T-helper 1 cell treated with Interleukin-12 subunit alpha and Interleukin-12 subunit beta and Interleukin-4 antibody, amounts not matched to agents 30 ng/mL and 1 ng/mL, for 36 hours (primary cell): ENCODE measurements around the gene PSMB10. TPM values are rescaled to one million over a fixed set of nuclear protein-coding genes. Genes with fewer than 3 reads are reported as not detected.
"Not testable (repeated sequence)": the region's sequence is repeated elsewhere in the genome, so short reads cannot be mapped to it uniquely, and the experiment has no call there.

Experiments used
- intact Hi-C: fragments of 100-400 bp; cut with micrococcal nuclease; formaldehyde crosslinking; loops from one replicate; pipeline ENCODE4 v1.15.1; 2024
- total RNA-seq: library from RNA; stranded (reverse); gene quantifications from 2 replicates; pipeline ENCODE4 v1.2.3, GENCODE V29; 2022

Gene PSMB10
- total RNA-seq, result 357 and 364 TPM in 2 replicates

- intact Hi-C loops, result loop anchor here (1.0 to 5.0 kb wide), 5 partner anchors 104 to 511 kb away; partner anchors contain the start of genes PRMT7, SLC7A6OS and SMPD3
Observed at GRCh38 chr16:67936124-67936879, at the start of gene PSMB10. PSMB10 (minus strand) TSS chr16:67936850; CDS start chr16:67936749, 101 bp downstream.

GRCh38 chr16:67982011-67982696, 45.5 kb upstream of the PSMB10 start:
- intact Hi-C loops, result no loop called here

GRCh38 chr16:67979955-67980678, 43.5 kb upstream of the PSMB10 start, which contains the start of gene DPEP3:
DPEP3 (minus strand) TSS chr16:67980499; CDS start chr16:67980380, 119 bp downstream.
- intact Hi-C loops, result no loop called here

- intact Hi-C loops, result no loop called here
Observed at GRCh38 chr16:67977469-67978227, 41.0 kb upstream of the PSMB10 start.

- intact Hi-C loops, result no loop called here
Observed at GRCh38 chr16:67977005-67977404, 40.4 kb upstream of the PSMB10 start.

- intact Hi-C loops, result no loop called here
Observed at GRCh38 chr16:67976205-67976604, 39.6 kb upstream of the PSMB10 start.

GRCh38 chr16:67975321-67976105, 38.9 kb upstream of the PSMB10 start:
- intact Hi-C loops, result no loop called here

GRCh38 chr16:67972285-67972684, 35.6 kb upstream of the PSMB10 start:
- intact Hi-C loops, result not testable (repeated sequence)

- intact Hi-C loops, result no loop called here
Observed at GRCh38 chr16:67971111-67971510, 34.5 kb upstream of the PSMB10 start.

GRCh38 chr16:67969254-67970039, 32.8 kb upstream of the PSMB10 start:
- intact Hi-C loops, result loop anchor here (1.0 kb wide), 2 partner anchors 24 to 54 kb away; partner anchors contain the start of genes DDX28 and DUS2

- intact Hi-C loops, result loop anchor here (1.0 kb wide), 7 partner anchors 15 to 406 kb away; partner anchors contain the start of genes CTCF, DDX28, DUS2 and PSKH1
Observed at GRCh38 chr16:67968400-67969253, 32.0 kb upstream of the PSMB10 start, which contains the start of gene SLC12A4. SLC12A4 (minus strand) TSS chr16:67968637; CDS start chr16:67968553, 84 bp downstream.

- intact Hi-C loops, result loop anchor here (1.0 kb wide), 6 partner anchors 15 to 406 kb away; partner anchors contain the start of genes CTCF, GFOD2 and PSKH1
Observed at GRCh38 chr16:67967958-67968399, 31.3 kb upstream of the PSMB10 start.

- intact Hi-C loops, result loop anchor here (1.0 kb wide), 1 partner anchor 248 kb away; the partner anchor contains the start of gene GFOD2
Observed at GRCh38 chr16:67967183-67967957, 30.7 kb upstream of the PSMB10 start.

- intact Hi-C loops, result loop anchor here (1.0 kb wide), 1 partner anchor 247 kb away; the partner anchor contains the start of gene GFOD2
Observed at GRCh38 chr16:67966549-67967182, 30.0 kb upstream of the PSMB10 start.

GRCh38 chr16:67965668-67966548, 29.3 kb upstream of the PSMB10 start:
- intact Hi-C loops, result no loop called here
